GM12878 (cell line): ENCODE measurements around the gene RAPGEF6. TPM values are rescaled to one million over a fixed set of nuclear protein-coding genes. Genes with fewer than 3 reads are reported as not detected.

Source experiments
- ATAC-seq: fragments of 200-7000 bp; cut with Tn5 transposase; 3 replicates; pipeline ENCODE4 v1.9.1; 2020; ENCODE audit warnings: mild to moderate bottlenecking, moderate library complexity
- BruUV-seq: library from RNA; stranded (reverse); fragments of 400-500 nt; replicated peaks from 2 replicates; lab custom pipeline; 2021; lab: Mats Ljungman, UMichigan
- CTCF ChIA-PET: fragments of 300-600 bp; sonication (Branson Sonifier 250); formaldehyde crosslinking; extraction: SDS; loops from one replicate; lab custom pipeline; 2021; ENCODE audit warnings: inconsistent platforms; lab: Yijun Ruan, JAX
- POLR2A ChIA-PET: fragments of 350-600 bp; formaldehyde crosslinking; extraction: SDS; loops from one replicate; lab custom pipeline; 2021; ENCODE audit warnings: inconsistent platforms; lab: Charles Lee
- RAD21 ChIA-PET: fragments of 300-600 bp; sonication (Branson Sonifier 250); formaldehyde crosslinking; loops from one replicate; lab custom pipeline; 2023; ENCODE audit warnings: antibody characterized with exemption; ENCODE audit not compliant: unreplicated experiment; lab: Charles Lee
- SMC1A ChIA-PET: fragments of 300-600 bp; sonication (Branson Sonifier 250); formaldehyde crosslinking; loops from one replicate; lab custom pipeline; 2023; ENCODE audit not compliant: unreplicated experiment, uncharacterized antibody; lab: Charles Lee
- DNase-seq: peaks from one replicate; pipeline ENCODE4 v3.0.0-alpha.2; 2011; ENCODE audit warnings: low read depth, low spot score
- FAIRE-seq: peaks from 3 replicates; lab custom pipeline; 2011; peaks lifted over from hg19 to GRCh38; lab: Jason Lieb, UNC
- H2AFZ ChIP-seq: 2 replicates; pipeline ENCODE4 v1.6.0; 2011; ENCODE audit warnings: low read depth, low read length, control low read depth; ENCODE audit not compliant: control insufficient read depth
- H3K27ac ChIP-seq: 2 replicates; pipeline ENCODE4 v1.5.1; 2011; ENCODE audit warnings: control low read depth; ENCODE audit not compliant: control insufficient read depth, insufficient read depth
- H3K27me3 ChIP-seq, 2 experiments: replicated peaks in 1 of 2; 2 replicates each; pipeline versions ENCODE4 v1.6.0 to v1.6.1; 2011; ENCODE audit warnings: low read length in 1 of 2; ENCODE audit not compliant: control insufficient read depth in 2 of 2, insufficient read depth in 2 of 2
- H3K36me3 ChIP-seq, 2 experiments: 2 replicates each; pipeline ENCODE4 v1.5.1; 2011; ENCODE audit warnings: low read length in 1 of 2; ENCODE audit not compliant: control insufficient read depth in 2 of 2, insufficient read depth in 2 of 2
- H3K4me1 ChIP-seq: 2 replicates; pipeline ENCODE4 v1.6.1; 2011; ENCODE audit warnings: mild to moderate bottlenecking, low read length, moderate library complexity, mixed read lengths; ENCODE audit not compliant: control insufficient read depth, insufficient read depth
- H3K4me2 ChIP-seq: 2 replicates; pipeline ENCODE4 v1.6.0; 2011; ENCODE audit warnings: control low read depth; ENCODE audit not compliant: control insufficient read depth, insufficient read depth
- H3K4me3 ChIP-seq: fragments of 200-600 bp; sonication (generic); 2 replicates; pipeline ENCODE4 v1.5.1; 2016
- H3K79me2 ChIP-seq: 2 replicates; pipeline ENCODE4 v1.6.0; 2011; ENCODE audit warnings: low read length; ENCODE audit not compliant: control insufficient read depth, insufficient read depth
- H3K9ac ChIP-seq: 2 replicates; pipeline ENCODE4 v1.8.0; 2011; ENCODE audit warnings: low read length, control low read depth, mixed read lengths; ENCODE audit not compliant: control insufficient read depth, insufficient read depth
- H3K9me3 ChIP-seq: replicated peaks from 3 replicates; pipeline ENCODE4 v1.5.1; 2011; ENCODE audit warnings: mild to moderate bottlenecking, low read length; ENCODE audit not compliant: control insufficient read depth, insufficient read depth
- H4K20me1 ChIP-seq: 2 replicates; pipeline ENCODE4 v1.6.0; 2011; ENCODE audit not compliant: control insufficient read depth, insufficient read depth
- ASH2L ChIP-seq: fragments of 300-600, 200-600 bp; sonication (generic); IDR thresholded peaks from 2 replicates; pipeline ENCODE4 v1.6.1; 2017; ENCODE audit warnings: low read depth, mild to moderate bottlenecking, borderline replicate concordance
- EGR1 ChIP-seq, 2 experiments: IDR thresholded peaks; 1 replicate in 1 of 2; 2 replicates in 1 of 2; pipeline ENCODE4 v1.6.1; 2011 to 2012; ENCODE audit warnings: low read depth in 2 of 2, low read length in 2 of 2, borderline replicate concordance in 1 of 2, mild to moderate bottlenecking in 1 of 2, moderate library complexity in 1 of 2
- ESRRA ChIP-seq: IDR thresholded peaks from 2 replicates; pipeline ENCODE4 v1.6.1; 2012; ENCODE audit warnings: mild to moderate bottlenecking, low read length, improper control_type of control experiment
- FOXK2 ChIP-seq: fragments of 450-650 bp; IDR thresholded peaks from 2 replicates; pipeline ENCODE4 v1.6.1; 2017; ENCODE audit warnings: mild to moderate bottlenecking, moderate library complexity
- FOXM1 ChIP-seq: IDR thresholded peaks from 2 replicates; pipeline ENCODE4 v1.6.1; 2012; ENCODE audit warnings: low read depth, mild to moderate bottlenecking, inconsistent platforms, low read length, moderate library complexity
- IRF5 ChIP-seq: fragments of 450-650 bp; IDR thresholded peaks from 2 replicates; pipeline ENCODE4 v1.6.1; 2017; ENCODE audit warnings: borderline replicate concordance
- MEF2A ChIP-seq: IDR thresholded peaks from 2 replicates; pipeline ENCODE4 v1.6.1; 2011; ENCODE audit warnings: low read depth, mild to moderate bottlenecking, low read length, moderate library complexity; ENCODE audit not compliant: insufficient read depth
- NFYA ChIP-seq: IDR thresholded peaks from 2 replicates; pipeline ENCODE4 v1.6.1; 2011; ENCODE audit warnings: low read depth, mild to moderate bottlenecking, low read length, improper control_type of control experiment, borderline replicate concordance
- RB1 ChIP-seq: fragments of 450-650 bp; formaldehyde crosslinking; IDR thresholded peaks from 2 replicates; pipeline ENCODE4 v1.6.1; 2017; ENCODE audit warnings: mild to moderate bottlenecking, borderline replicate concordance
- SMAD1 ChIP-seq: fragments of 450-650 bp; IDR thresholded peaks from 2 replicates; pipeline ENCODE4 v1.6.1; 2018; ENCODE audit warnings: mild to moderate bottlenecking, low read depth; ENCODE audit not compliant: partially characterized antibody
- STAT3 ChIP-seq: IDR thresholded peaks from 2 replicates; pipeline ENCODE4 v1.6.1; 2011; ENCODE audit warnings: low read depth, low read length, improper control_type of control experiment
- TARDBP ChIP-seq: IDR thresholded peaks from 2 replicates; pipeline ENCODE4 v1.6.1; 2016; ENCODE audit warnings: borderline replicate concordance
- TCF7 ChIP-seq: IDR thresholded peaks from 2 replicates; pipeline ENCODE4 v1.6.1; 2014; ENCODE audit warnings: antibody characterized with exemption, borderline replicate concordance
- WGBS: methylation state at CpG from one replicate; pipeline ENCODE4 v1.1.6; 2016; ENCODE audit warnings: low lambda C conversion rate; ENCODE audit not compliant: insufficient replicate concordance, insufficient coverage; ENCODE audit errors: missing lambda C conversion rate; 5-methylcytosine and 5-hydroxymethylcytosine counted together
- in situ Hi-C: fragments of 300-500 bp; cut with MboI; formaldehyde crosslinking; loops from 9 replicates; pipeline ENCODE4 v1.14.3; 2018; ENCODE audit warnings: mixed read lengths
- intact Hi-C: fragments of 100-400 bp; cut with micrococcal nuclease; formaldehyde crosslinking; loops from one replicate; pipeline ENCODE4 v1.14.2; 2022; ENCODE audit not compliant: unreplicated experiment
- polyA plus RNA-seq, 11 experiments: library from polyadenylated mRNA; depleted of rRNA in 4 of 11; unstranded in 6 of 11; stranded (reverse) in 5 of 11; fragments of >200 nt; fragmentation: Nextera tagmentation in 4 of 11; fragmentation: Illumina TruSeq in 1 of 11; extraction: Ambion mirVana in 4 of 11; extraction: Trizol in 1 of 11; gene quantifications; 1 replicate in 1 of 11; 2 replicates in 10 of 11; pipeline versions ENCODE4 v1.2.1 to v1.2.3, GENCODE V29; 2011 to 2016; ENCODE audit warnings: inconsistent platforms in 2 of 11, missing spikeins in 2 of 11, low read depth in 1 of 11
- total RNA-seq, 4 experiments: library from RNA; depleted of rRNA in 3 of 4; stranded (reverse); fragments of >200 nt in 3 of 4; fragmentation: Illumina TruSeq in 1 of 4; extraction: Trizol in 1 of 4; gene quantifications; 2 replicates each; pipeline versions ENCODE4 v1.2.1 to v1.2.3, GENCODE V29; 2013 to 2021
- TF ChIP-seq, protein P1 (sequence below): fragments of 450-650 bp; IDR thresholded peaks from 2 replicates; pipeline ENCODE4 v1.6.1; 2016; ENCODE audit warnings: mild to moderate bottlenecking
- TF ChIP-seq, protein P2 (sequence below): fragments of 450-650 bp; IDR thresholded peaks from 2 replicates; pipeline ENCODE4 v1.6.1; 2017; ENCODE audit warnings: mild to moderate bottlenecking, moderate library complexity

The RAPGEF6 gene
- total and polyA plus RNA-seq, 10 of the 15 experiments (the other 5 are each of a cell fraction or from before 2014, with no cell fraction given) = 2.9 to 24.0 (median 14.2) TPM

DNA sequence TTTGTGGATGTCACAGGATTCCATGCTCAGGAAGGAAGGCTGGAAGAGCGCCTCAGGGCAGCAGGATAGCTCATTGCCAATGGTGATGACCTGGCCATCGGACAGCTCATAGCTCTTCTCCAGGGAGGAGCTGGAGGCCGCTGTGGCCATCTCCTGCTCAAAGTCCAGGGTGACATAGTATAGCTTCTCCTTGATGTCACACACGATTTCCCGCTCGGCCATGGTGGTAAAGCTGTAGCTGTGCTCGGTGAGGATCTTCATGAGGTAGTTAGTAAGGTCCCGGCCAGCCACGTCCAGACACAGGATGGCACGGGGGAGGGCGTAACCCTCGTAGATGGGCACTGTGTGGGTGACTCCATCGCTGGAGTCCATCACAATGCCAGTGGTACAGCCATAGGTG is 24.3 kb upstream of the RAPGEF6 start:
- no peak for FAIRE-seq
- DNase-seq = no peak
- no peak for ATAC-seq
- ChIA-PET RAD21 (no interaction called here), CTCF (interaction anchor here (1.0 kb wide), 1 partner anchor 13 kb away, joined by 4 read pairs; no protein-coding TSS in a partner anchor), POLR2A (no interaction called here), SMC1A (no interaction called here)
- intact Hi-C loops = no loop called here
- BruUV-seq = no TSS peak
- no peak overlapping the region for H3K27ac ChIP-seq
- no peak overlapping the region for H3K9ac ChIP-seq
- H4K20me1 ChIP-seq = no peaks in the 10 kb centered on the region
- TF ChIP-seq FOXK2 (no peak), ASH2L (no peak), MEF2A (no peak), TARDBP (no peak), NFYA (no peak), FOXM1 (no peak), SMAD1 (no peak), ESRRA (no peak), RB1 (no peak), EGR1 (IDR thresholded peaks at IDR 0.05; ENCODE audit: borderline replicate concordance in 1 of 2, low read depth in 2 of 2, low read length in 2 of 2) (no peak), STAT3 (no peak), TCF7 (no peak), IRF5 (no peak)
- TF ChIP-seq, protein P1, sequence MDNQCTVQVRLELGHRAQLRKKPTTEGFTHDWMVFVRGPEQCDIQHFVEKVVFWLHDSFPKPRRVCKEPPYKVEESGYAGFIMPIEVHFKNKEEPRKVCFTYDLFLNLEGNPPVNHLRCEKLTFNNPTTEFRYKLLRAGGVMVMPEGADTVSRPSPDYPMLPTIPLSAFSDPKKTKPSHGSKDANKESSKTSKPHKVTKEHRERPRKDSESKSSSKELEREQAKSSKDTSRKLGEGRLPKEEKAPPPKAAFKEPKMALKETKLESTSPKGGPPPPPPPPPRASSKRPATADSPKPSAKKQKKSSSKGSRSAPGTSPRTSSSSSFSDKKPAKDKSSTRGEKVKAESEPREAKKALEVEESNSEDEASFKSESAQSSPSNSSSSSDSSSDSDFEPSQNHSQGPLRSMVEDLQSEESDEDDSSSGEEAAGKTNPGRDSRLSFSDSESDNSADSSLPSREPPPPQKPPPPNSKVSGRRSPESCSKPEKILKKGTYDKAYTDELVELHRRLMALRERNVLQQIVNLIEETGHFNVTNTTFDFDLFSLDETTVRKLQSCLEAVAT = no peak
- TF ChIP-seq, protein P2, sequence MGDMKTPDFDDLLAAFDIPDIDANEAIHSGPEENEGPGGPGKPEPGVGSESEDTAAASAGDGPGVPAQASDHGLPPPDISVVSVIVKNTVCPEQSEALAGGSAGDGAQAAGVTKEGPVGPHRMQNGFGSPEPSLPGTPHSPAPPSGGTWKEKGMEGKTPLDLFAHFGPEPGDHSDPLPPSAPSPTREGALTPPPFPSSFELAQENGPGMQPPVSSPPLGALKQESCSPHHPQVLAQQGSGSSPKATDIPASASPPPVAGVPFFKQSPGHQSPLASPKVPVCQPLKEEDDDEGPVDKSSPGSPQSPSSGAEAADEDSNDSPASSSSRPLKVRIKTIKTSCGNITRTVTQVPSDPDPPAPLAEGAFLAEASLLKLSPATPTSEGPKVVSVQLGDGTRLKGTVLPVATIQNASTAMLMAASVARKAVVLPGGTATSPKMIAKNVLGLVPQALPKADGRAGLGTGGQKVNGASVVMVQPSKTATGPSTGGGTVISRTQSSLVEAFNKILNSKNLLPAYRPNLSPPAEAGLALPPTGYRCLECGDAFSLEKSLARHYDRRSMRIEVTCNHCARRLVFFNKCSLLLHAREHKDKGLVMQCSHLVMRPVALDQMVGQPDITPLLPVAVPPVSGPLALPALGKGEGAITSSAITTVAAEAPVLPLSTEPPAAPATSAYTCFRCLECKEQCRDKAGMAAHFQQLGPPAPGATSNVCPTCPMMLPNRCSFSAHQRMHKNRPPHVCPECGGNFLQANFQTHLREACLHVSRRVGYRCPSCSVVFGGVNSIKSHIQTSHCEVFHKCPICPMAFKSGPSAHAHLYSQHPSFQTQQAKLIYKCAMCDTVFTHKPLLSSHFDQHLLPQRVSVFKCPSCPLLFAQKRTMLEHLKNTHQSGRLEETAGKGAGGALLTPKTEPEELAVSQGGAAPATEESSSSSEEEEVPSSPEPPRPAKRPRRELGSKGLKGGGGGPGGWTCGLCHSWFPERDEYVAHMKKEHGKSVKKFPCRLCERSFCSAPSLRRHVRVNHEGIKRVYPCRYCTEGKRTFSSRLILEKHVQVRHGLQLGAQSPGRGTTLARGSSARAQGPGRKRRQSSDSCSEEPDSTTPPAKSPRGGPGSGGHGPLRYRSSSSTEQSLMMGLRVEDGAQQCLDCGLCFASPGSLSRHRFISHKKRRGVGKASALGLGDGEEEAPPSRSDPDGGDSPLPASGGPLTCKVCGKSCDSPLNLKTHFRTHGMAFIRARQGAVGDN = no peak
- no peak overlapping the region for H3K4me3 ChIP-seq
- in situ Hi-C loops = no loop called here
- H3K4me1 ChIP-seq = no peaks in the 10 kb centered on the region
- H3K4me2 ChIP-seq = no peak overlapping the region
- no peak overlapping the region for H2AFZ ChIP-seq
- 96% methylated on average over 13 of the region's 13 CpGs for WGBS
- H3K9me3 ChIP-seq = no peaks in the 10 kb centered on the region; the same call in 1 of the 3 replicates
- peaks cover 4 to 11% of the 10 kb centered on the region in 2 experiments for H3K36me3 ChIP-seq
- H3K27me3 ChIP-seq = no peaks in the 10 kb centered on the region
- no peaks in the 10 kb centered on the region for H3K79me2 ChIP-seq
